ENCODE results near the gene GTF2A1L.

- TF ChIP-seq CTCF (IDR thresholded peaks at IDR 0.05 in 8 of 11, conservative IDR thresholded peaks at IDR 0.05 in 3 of 11) (no peak), POLR2AphosphoS5 (IDR thresholded peaks at IDR 0.05) (no peak)
Observed at GRCh38 chr2:48712151-48712550, 94.5 kb downstream of the GTF2A1L start.
